Measurements from ENCODE around the gene TUBB2B.

TUBB2B gene

DNA sequence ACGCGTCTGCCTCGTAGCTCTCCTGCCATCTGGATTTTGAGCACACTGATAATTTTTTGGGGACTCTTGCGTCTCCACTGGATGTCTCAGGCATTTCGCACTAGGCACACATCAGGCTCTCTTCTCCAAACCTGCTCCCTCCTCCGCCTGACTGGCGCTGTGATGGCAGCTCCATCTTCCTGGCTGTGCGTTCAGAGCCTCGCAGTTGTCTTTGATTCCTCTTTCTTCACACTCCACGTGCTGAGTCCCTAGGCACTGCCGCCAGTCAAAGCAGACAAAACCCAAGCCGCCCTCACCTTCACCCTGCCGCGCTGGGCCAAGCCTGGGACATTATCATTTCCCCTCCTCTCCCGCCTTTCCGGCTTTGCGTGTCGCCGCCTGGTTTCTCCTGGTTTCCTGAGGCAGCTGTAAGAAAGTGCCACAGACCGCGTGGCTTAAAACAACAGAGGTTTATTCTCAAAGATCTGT is 32.1 kb upstream of the TUBB2B start:
- peak; percentile 68 for ATAC-seq
- TF ChIP-seq ESRRG (CRISPR knock-in tag; IDR thresholded peaks at IDR 0.05), result no peak
- no peak for TF ChIP-seq ZNF8 (CRISPR knock-in tag; IDR thresholded peaks at IDR 0.05)
- no peak for TF ChIP-seq PPARA (CRISPR knock-in tag; IDR thresholded peaks at IDR 0.05; ENCODE audit: borderline replicate concordance)
- TF ChIP-seq ZFP3 (CRISPR knock-in tag; IDR thresholded peaks at IDR 0.05), result no peak
- TF ChIP-seq ZNF565 (CRISPR knock-in tag; conservative IDR thresholded peaks at IDR 0.05; ENCODE audit: low read depth), result no peak
- no peak for TF ChIP-seq OSR1 (CRISPR knock-in tag; IDR thresholded peaks at IDR 0.05)
- TF ChIP-seq, protein P1, sequence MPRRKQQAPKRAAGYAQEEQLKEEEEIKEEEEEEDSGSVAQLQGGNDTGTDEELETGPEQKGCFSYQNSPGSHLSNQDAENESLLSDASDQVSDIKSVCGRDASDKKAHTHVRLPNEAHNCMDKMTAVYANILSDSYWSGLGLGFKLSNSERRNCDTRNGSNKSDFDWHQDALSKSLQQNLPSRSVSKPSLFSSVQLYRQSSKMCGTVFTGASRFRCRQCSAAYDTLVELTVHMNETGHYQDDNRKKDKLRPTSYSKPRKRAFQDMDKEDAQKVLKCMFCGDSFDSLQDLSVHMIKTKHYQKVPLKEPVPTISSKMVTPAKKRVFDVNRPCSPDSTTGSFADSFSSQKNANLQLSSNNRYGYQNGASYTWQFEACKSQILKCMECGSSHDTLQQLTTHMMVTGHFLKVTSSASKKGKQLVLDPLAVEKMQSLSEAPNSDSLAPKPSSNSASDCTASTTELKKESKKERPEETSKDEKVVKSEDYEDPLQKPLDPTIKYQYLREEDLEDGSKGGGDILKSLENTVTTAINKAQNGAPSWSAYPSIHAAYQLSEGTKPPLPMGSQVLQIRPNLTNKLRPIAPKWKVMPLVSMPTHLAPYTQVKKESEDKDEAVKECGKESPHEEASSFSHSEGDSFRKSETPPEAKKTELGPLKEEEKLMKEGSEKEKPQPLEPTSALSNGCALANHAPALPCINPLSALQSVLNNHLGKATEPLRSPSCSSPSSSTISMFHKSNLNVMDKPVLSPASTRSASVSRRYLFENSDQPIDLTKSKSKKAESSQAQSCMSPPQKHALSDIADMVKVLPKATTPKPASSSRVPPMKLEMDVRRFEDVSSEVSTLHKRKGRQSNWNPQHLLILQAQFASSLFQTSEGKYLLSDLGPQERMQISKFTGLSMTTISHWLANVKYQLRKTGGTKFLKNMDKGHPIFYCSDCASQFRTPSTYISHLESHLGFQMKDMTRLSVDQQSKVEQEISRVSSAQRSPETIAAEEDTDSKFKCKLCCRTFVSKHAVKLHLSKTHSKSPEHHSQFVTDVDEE (CRISPR knock-in tag; IDR thresholded peaks at IDR 0.05), result no peak
- no peak for TF ChIP-seq GLIS3 (CRISPR knock-in tag; IDR thresholded peaks at IDR 0.05)
- no peak for TF ChIP-seq TCF4 (CRISPR knock-in tag; IDR thresholded peaks at IDR 0.05; ENCODE audit: borderline replicate concordance)
- TF ChIP-seq, protein P2, sequence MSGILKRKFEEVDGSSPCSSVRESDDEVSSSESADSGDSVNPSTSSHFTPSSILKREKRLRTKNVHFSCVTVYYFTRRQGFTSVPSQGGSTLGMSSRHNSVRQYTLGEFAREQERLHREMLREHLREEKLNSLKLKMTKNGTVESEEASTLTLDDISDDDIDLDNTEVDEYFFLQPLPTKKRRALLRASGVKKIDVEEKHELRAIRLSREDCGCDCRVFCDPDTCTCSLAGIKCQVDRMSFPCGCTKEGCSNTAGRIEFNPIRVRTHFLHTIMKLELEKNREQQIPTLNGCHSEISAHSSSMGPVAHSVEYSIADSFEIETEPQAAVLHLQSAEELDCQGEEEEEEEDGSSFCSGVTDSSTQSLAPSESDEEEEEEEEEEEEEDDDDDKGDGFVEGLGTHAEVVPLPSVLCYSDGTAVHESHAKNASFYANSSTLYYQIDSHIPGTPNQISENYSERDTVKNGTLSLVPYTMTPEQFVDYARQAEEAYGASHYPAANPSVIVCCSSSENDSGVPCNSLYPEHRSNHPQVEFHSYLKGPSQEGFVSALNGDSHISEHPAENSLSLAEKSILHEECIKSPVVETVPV (CRISPR knock-in tag; IDR thresholded peaks at IDR 0.05), result no peak
- TF ChIP-seq, protein P3, sequence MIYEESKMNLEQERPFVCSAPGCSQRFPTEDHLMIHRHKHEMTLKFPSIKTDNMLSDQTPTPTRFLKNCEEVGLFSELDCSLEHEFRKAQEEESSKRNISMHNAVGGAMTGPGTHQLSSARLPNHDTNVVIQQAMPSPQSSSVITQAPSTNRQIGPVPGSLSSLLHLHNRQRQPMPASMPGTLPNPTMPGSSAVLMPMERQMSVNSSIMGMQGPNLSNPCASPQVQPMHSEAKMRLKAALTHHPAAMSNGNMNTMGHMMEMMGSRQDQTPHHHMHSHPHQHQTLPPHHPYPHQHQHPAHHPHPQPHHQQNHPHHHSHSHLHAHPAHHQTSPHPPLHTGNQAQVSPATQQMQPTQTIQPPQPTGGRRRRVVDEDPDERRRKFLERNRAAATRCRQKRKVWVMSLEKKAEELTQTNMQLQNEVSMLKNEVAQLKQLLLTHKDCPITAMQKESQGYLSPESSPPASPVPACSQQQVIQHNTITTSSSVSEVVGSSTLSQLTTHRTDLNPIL (CRISPR knock-in tag; IDR thresholded peaks at IDR 0.05; ENCODE audit: low read depth), result no peak
- TF ChIP-seq, protein P4, sequence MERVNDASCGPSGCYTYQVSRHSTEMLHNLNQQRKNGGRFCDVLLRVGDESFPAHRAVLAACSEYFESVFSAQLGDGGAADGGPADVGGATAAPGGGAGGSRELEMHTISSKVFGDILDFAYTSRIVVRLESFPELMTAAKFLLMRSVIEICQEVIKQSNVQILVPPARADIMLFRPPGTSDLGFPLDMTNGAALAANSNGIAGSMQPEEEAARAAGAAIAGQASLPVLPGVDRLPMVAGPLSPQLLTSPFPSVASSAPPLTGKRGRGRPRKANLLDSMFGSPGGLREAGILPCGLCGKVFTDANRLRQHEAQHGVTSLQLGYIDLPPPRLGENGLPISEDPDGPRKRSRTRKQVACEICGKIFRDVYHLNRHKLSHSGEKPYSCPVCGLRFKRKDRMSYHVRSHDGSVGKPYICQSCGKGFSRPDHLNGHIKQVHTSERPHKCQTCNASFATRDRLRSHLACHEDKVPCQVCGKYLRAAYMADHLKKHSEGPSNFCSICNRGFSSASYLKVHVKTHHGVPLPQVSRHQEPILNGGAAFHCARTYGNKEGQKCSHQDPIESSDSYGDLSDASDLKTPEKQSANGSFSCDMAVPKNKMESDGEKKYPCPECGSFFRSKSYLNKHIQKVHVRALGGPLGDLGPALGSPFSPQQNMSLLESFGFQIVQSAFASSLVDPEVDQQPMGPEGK (CRISPR knock-in tag; IDR thresholded peaks at IDR 0.05; ENCODE audit: borderline replicate concordance), result no peak
- TF ChIP-seq SNAI2 (CRISPR knock-in tag; IDR thresholded peaks at IDR 0.05), result no peak

DNA sequence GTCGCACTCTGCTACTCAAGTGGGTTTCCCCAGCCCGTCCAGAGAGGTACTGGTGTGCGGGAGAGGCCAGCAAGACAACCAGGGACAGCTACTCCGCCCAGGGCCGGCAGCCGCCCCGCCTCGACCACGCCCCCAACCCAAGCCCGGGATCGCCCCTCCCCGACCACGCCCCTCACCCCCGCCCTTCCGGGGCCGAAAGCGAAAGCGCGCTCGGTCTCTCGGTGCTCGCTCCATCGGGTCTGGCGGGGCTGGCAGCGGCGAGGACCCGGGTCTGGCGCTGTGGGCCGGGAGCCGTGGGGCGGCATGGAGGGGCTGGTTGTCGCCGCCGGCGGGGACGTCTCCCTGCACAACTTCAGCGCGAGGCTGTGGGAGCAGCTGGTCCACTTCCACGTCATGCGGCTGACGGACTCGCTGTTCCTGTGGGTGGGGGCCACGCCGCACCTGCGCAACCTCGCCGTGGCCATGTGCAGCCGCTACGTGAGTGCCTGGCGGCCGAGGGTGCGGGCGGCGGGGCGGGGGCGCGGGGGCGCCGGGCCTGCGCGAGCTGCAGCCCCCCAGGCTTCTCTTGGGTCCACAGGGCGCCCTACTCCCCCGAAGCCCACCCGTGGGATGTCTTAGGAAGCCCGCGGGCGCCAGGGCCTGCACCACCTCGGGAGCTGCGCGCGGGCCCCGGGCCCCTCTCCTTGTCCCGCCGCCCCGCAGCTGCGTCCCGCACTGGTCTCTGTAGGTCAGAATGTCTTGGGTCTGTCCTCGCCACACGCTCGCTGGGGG is 31.5 kb upstream of the TUBB2B start, which contains the start of gene PSMG4:
PSMG4 (plus strand) TSS at position 228 of the 771 bp plus-strand sequence; CDS start at position 304, 76 bp downstream.
- peak; percentile 94 for ATAC-seq
- TF ChIP-seq RARB (CRISPR knock-in tag; IDR thresholded peaks at IDR 0.05), result no peak
- no peak for TF ChIP-seq ISL1 (CRISPR knock-in tag; IDR thresholded peaks at IDR 0.05)
- TF ChIP-seq, protein P5, sequence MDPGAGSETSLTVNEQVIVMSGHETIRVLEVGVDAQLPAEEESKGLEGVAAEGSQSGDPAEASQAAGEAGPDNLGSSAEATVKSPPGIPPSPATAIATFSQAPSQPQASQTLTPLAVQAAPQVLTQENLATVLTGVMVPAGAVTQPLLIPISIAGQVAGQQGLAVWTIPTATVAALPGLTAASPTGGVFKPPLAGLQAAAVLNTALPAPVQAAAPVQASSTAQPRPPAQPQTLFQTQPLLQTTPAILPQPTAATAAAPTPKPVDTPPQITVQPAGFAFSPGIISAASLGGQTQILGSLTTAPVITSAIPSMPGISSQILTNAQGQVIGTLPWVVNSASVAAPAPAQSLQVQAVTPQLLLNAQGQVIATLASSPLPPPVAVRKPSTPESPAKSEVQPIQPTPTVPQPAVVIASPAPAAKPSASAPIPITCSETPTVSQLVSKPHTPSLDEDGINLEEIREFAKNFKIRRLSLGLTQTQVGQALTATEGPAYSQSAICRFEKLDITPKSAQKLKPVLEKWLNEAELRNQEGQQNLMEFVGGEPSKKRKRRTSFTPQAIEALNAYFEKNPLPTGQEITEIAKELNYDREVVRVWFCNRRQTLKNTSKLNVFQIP (CRISPR knock-in tag; IDR thresholded peaks at IDR 0.05; ENCODE audit: borderline replicate concordance, low read depth), result no peak
- no peak for TF ChIP-seq ESRRG (CRISPR knock-in tag; IDR thresholded peaks at IDR 0.05)
- TF ChIP-seq, protein P4 (CRISPR knock-in tag; IDR thresholded peaks at IDR 0.05; ENCODE audit: borderline replicate concordance), result no peak
- no peak for TF ChIP-seq ZFP30 (CRISPR knock-in tag; IDR thresholded peaks at IDR 0.05)
- no peak for TF ChIP-seq ZFP3 (CRISPR knock-in tag; IDR thresholded peaks at IDR 0.05)
- TF ChIP-seq ZNF565 (CRISPR knock-in tag; conservative IDR thresholded peaks at IDR 0.05; ENCODE audit: low read depth), result no peak
- TF ChIP-seq PPARA (CRISPR knock-in tag; IDR thresholded peaks at IDR 0.05; ENCODE audit: borderline replicate concordance), result no peak
- TF ChIP-seq ARNTL (CRISPR knock-in tag; IDR thresholded peaks at IDR 0.05; ENCODE audit: borderline replicate concordance, low read depth), result no peak
- TF ChIP-seq ZNF70 (CRISPR knock-in tag; IDR thresholded peaks at IDR 0.05), result no peak
- no peak for TF ChIP-seq SNAI2 (CRISPR knock-in tag; IDR thresholded peaks at IDR 0.05)
- no peak for TF ChIP-seq TCF4 (CRISPR knock-in tag; IDR thresholded peaks at IDR 0.05; ENCODE audit: borderline replicate concordance)
- TF ChIP-seq GLIS3 (CRISPR knock-in tag; IDR thresholded peaks at IDR 0.05), result no peak
- TF ChIP-seq, protein P1 (CRISPR knock-in tag; IDR thresholded peaks at IDR 0.05), result no peak
- TF ChIP-seq, protein P3 (CRISPR knock-in tag; IDR thresholded peaks at IDR 0.05; ENCODE audit: low read depth), result no peak
- TF ChIP-seq ZNF8 (CRISPR knock-in tag; IDR thresholded peaks at IDR 0.05), result no peak
- TF ChIP-seq TOX (CRISPR knock-in tag; IDR thresholded peaks at IDR 0.05; ENCODE audit: borderline replicate concordance), result no peak
- no peak for TF ChIP-seq OSR1 (CRISPR knock-in tag; IDR thresholded peaks at IDR 0.05)
- TF ChIP-seq ZC3H10 (CRISPR knock-in tag; IDR thresholded peaks at IDR 0.05), result no peak
